GM21529 (cell line): ENCODE results near the gene DNM1.
A peak's percentile ranks its signal among the peaks of the same experiment; 100 is the strongest.

Experiments used
- ATAC-seq: cut with Tn5 transposase; IDR thresholded peaks from one replicate; pipeline ENCODE4 v1.9.1; 2021; ENCODE audit not compliant: unreplicated experiment

Gene DNM1

GRCh38 chr9:128203024-128203706 lies at the start of gene DNM1:
DNM1 (plus strand) TSS chr9:128203379; CDS start chr9:128203471, 92 bp downstream.
- ATAC-seq, result peak; percentile 73

DNA sequence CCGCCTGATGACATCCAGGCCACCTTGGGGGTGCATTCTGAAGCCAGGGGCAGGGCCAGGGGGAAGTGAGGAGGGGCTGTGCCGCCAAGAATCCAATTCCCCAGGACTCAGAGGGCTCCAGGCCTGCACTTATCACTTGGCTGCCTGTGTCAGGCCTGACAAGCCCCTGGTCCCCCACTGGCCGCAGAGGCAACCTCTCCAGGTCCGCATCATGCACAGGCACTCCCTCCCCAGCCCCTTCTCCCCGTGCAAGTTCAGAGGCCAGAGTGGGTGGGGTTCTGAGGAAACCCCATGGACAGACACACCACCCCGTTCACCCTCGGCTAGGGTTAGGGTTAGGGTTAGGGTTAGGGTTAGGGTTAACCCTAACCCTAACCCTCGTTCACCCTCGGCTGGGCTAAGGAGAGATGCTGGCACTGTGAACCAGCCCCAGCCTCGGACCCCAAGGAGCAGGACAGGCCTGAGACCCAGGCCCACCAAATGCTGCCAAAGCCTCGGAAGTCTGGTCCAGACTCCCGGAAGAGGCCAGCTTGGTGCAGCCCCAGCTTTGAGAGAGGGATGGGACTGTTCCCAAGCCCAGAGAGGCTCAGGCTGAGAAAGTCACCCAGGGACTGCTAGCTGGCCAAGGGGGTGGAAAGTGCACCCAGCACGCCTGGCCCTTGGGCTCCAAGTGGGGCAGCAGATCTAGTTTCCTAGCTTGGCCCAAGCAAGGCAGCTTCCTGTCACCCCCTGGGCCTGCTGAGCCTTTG lies 49.1 kb upstream of the DNM1 start:
- ATAC-seq, result no peak

DNA sequence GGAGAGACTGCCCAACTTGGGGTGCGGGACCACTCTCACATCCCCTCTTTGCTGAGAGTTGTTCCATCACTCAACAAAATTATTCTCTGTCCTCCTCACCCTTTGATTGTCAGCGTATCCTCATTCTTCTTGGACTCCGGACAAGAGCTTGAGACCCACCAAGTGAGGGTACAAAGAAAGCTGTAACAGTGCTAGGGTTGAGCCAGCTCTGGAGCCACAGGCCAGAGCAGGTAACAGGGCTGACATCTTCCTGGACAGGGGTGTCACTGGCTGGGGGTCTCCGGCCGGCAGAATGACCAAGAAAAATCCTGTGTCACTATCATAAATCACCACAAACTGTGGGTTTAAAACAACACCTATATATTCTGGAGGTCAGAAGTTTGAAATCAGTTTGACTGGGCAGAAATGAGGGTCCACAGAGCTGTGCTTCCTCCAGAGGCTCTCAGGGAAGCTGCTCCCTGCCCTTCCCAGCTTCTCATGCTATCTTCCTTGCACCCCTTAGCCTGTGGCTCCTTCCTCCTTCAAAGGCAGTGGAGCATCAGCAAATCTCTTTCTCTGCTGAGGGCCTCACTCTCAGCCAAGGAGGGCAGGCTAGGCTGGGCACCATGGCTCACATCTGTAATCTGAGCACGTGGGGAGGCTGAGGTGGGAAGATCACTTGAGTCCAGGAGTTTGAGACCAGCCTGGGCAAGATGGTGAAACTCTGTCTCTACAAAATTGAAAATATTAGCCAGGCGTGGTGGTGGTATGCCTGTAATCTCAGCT lies 47.3 kb upstream of the DNM1 start:
- ATAC-seq, result no peak

DNA sequence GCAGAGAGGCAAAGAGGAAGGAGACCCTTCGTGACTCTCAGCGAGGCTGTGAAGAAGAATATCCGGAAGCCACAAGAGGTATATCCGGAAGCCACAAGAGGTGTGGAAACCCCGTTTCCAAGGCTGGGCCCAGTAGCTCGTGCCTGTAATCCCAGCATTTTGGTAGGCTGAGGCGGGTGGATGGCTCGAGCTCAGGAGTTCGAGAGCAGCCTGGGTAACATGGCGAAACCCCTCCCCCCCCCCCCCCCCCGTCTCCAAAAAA lies 43.7 kb upstream of the DNM1 start:
- peak; percentile 5 for ATAC-seq

- peak; percentile 73 for ATAC-seq
Measured at GRCh38 chr9:128159784-128160602, 43.2 kb upstream of the DNM1 start, which contains the start of gene BBLN. BBLN (plus strand) TSS chr9:128160265; CDS start chr9:128160408, 143 bp downstream.

- peak; percentile 17 for ATAC-seq
Measured at GRCh38 chr9:128160603-128160987, 42.6 kb upstream of the DNM1 start.

GRCh38 chr9:128161215-128161902 lies 41.8 kb upstream of the DNM1 start:
- ATAC-seq, result no peak

GRCh38 chr9:128162215-128163026 lies 40.8 kb upstream of the DNM1 start:
- ATAC-seq, result no peak

- no peak for ATAC-seq
Measured at GRCh38 chr9:128163027-128163515, 40.1 kb upstream of the DNM1 start.

DNA sequence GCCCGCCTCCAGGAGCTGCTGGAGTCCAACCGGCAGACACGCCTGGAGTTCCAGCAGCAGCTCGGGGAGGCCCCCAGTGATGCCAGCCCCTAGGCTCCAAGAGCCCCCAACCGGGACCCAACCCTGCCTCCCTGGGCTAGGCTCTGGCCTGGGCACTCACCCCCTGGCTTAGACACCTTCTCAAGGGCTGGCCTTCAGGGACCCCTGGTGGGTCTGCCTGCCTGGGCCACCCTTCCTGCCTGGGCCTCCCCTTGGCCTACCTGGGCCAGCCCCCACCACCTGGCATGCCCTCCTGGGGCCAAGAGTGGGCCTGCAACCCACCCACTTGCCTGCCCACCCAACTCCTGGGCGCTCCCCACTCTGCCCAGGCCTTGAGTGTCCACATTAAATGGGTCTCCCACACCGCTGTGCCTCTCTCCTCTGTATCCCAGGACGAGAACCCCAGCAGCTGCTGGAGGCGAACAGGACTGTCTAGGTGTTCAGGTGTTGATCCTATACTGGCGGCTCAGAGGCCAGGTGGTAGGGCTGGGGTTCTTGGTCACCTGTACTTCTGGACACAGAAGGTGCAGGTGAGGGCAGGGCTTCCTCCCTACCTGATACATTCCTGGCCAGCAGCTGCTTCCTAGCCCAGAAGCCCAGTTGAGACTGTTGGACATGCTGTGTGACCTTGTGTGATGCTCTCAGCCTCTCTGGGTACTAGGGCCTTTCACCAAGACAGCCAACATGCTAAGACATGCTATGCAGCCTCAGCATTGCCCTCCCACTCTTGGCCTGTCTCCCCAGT lies 39.5 kb upstream of the DNM1 start:
- ATAC-seq, result no peak

GRCh38 chr9:128164307-128164885 lies 38.8 kb upstream of the DNM1 start:
- no peak for ATAC-seq

- no peak for ATAC-seq
Measured at GRCh38 chr9:128166169-128166568, 37.0 kb upstream of the DNM1 start.

DNA sequence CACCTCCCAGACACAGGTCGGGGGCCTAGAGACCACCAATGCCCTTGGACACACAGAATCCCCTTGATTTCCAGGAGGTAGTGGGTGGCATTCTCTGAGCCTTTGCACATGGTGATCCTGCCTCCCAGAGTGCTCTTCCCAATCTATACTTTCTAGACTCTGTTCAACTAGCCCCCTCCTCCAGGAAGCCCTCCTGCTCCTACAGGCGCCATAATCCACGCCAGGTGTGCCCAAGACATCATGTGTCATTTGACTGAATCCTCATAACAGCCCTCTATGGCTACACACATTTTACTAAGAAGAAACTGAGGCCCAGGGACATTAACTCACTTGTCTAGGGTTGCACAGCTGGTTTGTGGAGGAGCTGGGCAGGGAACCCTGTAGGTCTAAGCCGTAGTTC lies 36.0 kb upstream of the DNM1 start:
- ATAC-seq, result no peak

DNA sequence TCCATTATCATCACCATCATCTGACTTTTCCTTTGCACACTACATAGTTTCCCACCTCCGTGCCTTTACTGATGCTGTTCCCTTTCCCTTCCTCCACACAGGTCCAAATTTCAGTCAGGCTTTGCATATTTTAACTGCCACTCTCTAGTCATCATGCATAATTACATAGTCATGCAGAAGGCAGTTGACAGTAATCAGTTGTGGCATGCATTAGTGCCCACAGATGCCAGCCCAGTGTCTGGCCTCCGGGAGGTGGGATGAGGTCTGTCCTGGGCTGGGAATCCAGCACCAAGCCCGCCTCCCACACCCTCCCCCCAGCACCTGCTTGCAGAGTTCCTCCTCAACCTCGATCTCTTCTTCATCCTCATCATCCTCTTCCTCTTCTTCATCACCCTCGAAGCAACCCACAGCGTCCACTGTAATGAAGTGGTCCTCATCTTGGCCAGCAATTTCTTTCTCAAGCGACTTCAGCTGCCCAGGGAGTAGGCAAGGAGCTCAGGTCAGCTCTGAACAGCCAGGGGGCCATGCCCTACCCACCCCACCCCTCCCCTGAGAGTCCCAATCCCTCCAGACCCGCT lies 34.4 kb upstream of the DNM1 start:
- no peak for ATAC-seq

DNA sequence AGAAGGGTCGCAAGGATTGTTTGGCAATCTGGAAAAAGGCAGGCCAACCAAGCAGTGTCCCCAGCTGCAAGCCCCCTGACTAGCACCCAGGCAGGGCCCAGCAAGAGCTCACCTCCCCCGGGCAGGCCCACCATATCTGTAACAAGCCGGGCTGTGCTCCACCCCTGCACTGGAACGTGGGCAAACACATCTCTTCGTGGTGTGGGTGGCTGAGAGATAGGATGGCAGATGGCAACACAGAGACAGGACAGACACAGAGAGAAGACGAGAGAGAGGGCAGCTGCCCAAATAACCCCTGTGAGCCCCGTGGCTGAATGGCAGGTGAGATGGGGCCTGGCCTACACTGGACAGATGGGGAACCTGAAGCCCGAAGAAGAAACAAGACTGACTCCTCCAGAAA lies 33.7 kb upstream of the DNM1 start:
- no peak for ATAC-seq

GRCh38 chr9:128169925-128170324 lies 33.3 kb upstream of the DNM1 start:
- ATAC-seq, result no peak

DNA sequence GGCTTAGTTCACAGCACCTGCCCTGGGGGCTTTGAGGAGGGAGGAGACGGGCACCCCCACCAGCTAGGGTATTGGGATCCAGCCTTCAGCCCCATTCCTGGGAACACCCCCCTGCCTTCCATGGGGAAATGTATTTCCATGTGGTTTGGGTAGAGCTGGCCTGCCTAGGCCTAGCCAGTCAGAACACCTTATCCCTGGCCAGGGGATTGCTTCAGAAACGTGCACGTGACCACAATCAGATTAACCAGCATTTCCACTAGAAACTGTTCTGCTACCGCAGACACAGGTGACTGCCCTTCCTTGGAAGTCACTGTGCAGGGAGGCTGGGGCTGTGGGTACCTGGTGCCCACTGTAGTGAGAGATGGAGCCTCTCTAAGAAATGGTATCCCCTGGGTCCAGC lies 29.1 kb upstream of the DNM1 start:
- ATAC-seq, result no peak

GRCh38 chr9:128175102-128175563 lies 28.0 kb upstream of the DNM1 start:
- ATAC-seq, result no peak
